Cardiac septum (tissue), 1 donor: Measurements from ENCODE around the gene CD6. TPM values are rescaled to one million over a fixed set of nuclear protein-coding genes. Genes with fewer than 3 reads are reported as not detected.

Experiments used
- DNase-seq: peaks from one replicate; pipeline ENCODE4 v3.0.0-alpha.2; 2020; ENCODE audit warnings: low spot score
- intact Hi-C: fragments of 100-400 bp; cut with DNase I; formaldehyde crosslinking; loops from one replicate; pipeline ENCODE4 v1.14.0; 2022
- total RNA-seq: library from RNA; stranded (reverse); fragmentation: NEBNext Ultra II Directional; extraction: Animal tissue kit (Norgen Biotek cat#: 25700); gene quantifications from one replicate; pipeline ENCODE4 v1.2.1, GENCODE V29; 2021
- donor health status: DM: no; HTN: no; CAD: no.

CD6 gene
- total RNA-seq, 1 donor from 2014 or later, result 0.86 TPM

DNA sequence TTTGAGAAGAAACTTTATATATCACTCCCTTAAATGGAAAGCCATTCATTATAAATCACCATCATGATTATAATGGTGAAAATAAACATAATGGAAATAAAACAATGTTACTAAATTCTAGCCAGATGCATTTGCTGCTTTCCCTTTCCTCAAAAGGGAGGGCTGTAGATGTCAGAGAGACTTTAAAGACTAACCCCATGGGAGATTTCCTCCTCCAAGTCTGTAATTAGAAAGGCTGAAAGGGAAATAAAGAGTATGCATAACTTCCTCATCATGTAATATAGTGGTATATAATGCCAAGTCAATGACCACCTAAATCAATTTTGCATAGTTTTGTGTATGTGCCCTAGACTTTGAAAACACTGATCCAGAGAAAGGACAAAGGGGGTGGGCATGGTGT lies 6.4 kb downstream of the CD6 start:
- intact Hi-C loops, result no loop called here
- DNase-seq, result no peak

DNA sequence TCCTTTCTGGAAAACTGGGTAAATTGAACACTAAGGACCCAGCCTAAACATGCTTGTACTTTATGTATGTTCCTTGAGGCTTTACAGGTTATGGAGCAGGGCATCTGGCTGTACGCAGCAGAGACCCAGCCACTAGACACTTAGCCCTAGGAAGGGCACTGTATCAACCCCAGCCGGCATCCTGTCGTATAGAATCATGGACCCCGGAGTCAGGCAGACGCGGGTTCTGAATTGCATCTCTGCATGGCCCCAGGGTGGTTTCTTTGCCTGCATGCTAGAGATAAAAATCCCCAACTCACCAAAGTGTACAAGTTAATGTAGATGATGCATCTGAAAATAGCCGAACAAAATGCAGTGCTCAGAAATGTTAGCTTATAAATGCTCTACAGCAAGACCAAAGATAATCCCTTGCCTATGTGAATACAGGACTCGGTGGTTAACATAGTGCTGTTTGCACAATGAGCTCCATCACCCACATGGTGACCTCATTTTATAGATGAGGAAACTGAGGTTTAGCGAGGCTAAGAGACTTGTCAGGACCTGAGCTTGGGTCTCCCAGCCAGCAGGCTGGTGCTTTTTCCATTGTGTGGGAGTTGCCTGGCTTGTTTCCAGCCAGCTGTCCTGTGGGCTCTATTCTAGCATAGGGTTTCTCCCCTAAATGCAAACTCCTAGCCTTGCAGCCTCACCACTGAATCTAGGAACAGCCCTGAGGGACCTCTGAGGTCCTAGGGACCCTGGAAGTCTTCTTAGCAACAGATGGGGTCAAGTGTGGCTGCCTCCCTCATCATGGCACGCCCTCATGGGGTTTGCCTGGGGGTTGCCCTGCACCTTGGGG lies 7.3 kb downstream of the CD6 start:
- intact Hi-C loops, result no loop called here
- no peak for DNase-seq

DNA sequence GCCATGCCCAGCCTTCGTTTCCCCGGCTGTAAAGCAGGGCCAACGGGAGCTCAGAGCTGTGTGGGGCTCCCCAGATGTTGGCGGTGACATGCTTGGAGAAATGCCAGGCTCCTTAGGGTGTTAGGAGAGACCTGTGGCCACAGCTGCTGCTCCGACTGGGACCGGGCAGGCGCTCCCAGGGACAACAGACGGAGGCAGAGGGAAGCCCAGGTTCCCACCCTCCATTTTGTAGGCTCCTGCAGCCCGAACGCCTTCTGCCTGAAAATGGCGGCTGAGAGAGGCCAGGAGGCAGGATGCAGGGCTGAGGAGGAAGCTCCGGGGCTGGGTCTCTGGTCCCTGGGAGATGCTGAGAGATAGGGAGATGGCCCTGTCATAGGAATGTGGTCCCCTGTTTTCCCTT lies 10.0 kb downstream of the CD6 start:
- intact Hi-C loops, result no loop called here
- peak; percentile 22 for DNase-seq

DNA sequence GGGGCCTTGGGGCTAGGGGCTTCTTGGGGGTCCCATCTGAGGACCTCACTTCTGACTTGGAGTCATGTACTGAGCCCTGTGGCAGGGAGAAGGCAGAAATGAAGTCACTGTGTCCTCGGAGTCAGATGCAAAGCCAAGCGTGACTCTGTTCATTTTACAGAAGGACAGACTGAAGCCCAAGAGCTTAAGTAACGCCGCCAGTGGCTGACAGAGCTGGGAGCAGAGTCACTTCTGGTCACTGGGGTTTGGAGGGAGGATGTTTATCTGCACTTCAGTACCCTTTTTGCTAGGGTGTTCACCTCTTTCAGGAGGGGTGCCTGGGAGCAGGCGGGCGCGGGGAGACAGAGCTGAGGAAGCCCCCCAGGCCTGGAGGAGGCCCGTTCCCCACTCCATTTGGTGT lies 10.7 kb downstream of the CD6 start:
- intact Hi-C loops, result no loop called here
- peak; percentile 41 for DNase-seq

GRCh38 chr11:60984149-60984548 lies 12.7 kb downstream of the CD6 start:
- intact Hi-C loops, result no loop called here
- DNase-seq, result no peak

- no peak for DNase-seq
- intact Hi-C loops, result no loop called here
These were observed 13.2 kb downstream of the CD6 start for GRCh38 chr11:60984636-60985035.

GRCh38 chr11:60985501-60985900 lies 14.0 kb downstream of the CD6 start:
- peak; percentile 44 for DNase-seq
- intact Hi-C loops, result no loop called here

GRCh38 chr11:60985991-60986915 lies 14.8 kb downstream of the CD6 start:
- peak; percentile 59 for DNase-seq
- intact Hi-C loops, result no loop called here

GRCh38 chr11:60987577-60988277 lies 16.2 kb downstream of the CD6 start:
- intact Hi-C loops, result no loop called here

DNA sequence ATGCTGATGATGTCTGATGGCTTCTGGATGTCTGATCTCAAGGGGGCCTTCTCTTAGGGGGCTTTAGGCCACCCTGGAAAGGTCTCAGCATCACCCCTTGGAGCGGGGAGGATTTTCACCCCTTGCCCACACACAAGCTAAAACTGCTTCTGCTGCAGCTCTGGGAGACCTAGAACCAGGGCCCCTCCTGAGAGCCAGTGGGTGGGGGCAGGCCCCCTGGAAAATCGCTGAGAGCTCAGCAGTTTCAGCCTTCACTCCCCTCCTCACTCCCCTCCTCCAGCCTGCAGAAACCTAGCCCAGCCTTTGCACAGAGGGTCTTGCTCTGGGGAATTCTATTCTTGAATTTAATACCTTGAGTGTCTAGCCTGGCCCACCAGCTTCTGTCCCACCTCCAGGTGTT lies 17.2 kb downstream of the CD6 start:
- intact Hi-C loops, result no loop called here
- peak; percentile 29 for DNase-seq

More at GRCh38 chr11:60987577-60988277, 16.2 kb downstream of the CD6 start:
- DNase-seq, result peak; percentile 51

DNA sequence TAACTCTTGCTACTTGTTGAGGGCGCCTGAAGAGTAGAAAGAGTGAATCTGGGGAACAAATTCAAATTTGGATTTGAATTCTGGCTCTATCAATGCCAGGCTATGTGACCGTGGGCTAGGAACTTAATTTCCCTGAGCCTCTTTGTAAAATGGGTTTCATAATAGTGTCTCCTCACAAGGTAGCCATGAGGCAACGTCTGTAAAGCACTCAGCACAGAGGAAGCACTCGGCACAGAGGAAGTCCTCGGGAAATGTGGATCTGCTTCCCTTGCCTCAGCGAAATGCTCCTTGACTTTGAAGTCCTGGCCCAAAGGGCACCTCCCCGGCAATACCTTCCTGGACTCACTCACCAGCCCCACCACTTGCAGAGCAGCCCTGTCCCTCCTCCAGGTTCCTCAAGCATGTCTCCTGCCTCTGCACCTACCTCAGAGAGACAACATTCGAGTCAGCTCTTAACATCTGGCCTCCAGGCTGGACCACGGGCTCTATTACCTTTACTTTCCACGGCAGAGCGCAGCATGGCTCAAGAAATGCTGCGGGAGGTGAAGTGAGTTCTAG lies 17.7 kb downstream of the CD6 start:
- intact Hi-C loops, result no loop called here
- DNase-seq, result peak; percentile 27

DNA sequence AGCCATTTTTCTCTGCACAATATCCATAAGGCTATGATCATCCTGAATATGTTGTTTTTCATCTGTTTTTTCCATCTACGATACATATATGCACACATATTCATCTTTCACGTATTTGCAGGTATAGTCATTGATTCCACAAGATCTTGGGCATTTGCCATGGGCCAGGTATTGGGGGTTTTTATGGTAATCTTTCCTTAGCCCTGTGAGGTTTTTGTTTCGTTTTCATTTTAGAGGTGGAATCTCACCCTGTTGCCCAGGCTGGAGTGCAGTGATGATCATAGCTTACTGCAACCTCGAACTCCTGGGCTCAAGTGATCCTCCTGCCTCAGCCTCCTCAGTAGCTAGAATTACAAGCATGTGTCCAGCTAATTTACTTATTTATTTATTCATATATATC lies 20.0 kb downstream of the CD6 start:
- peak; percentile 19 for DNase-seq
- intact Hi-C loops, result no loop called here

DNA sequence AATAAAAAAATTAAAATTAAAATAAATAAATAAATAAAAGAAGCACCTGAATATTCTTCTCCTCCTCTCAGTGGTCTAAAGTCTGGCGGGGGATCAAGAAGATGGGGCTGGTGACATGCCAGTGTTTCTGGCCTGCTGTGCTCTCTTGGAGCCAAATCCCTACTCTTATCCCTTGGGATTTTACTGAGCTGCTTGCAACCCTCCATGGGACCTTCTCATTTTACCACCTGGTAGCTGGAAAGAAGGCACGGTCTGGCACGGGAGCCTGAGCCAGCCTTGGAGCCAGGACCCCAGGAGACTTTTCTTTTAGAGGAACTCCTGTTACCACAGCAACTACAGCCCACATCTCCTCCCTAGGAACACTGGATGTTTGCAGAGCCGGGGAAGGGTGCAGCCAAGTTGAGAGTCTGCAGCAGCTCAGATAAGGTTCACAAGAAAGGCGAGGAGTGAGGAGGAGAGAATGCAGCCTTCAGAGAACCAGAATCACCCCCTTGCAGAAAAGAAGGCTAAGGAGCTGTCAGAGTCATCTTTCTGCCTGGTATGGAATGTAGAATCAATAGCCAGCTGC lies 21.4 kb downstream of the CD6 start:
- intact Hi-C loops, result no loop called here
- DNase-seq, result no peak

GRCh38 chr11:60993615-60994014 lies 22.1 kb downstream of the CD6 start:
- intact Hi-C loops, result no loop called here
- DNase-seq, result peak; percentile 9

GRCh38 chr11:60994541-60995080 lies 23.1 kb downstream of the CD6 start:
- intact Hi-C loops, result no loop called here
- DNase-seq, result peak; percentile 43

DNA sequence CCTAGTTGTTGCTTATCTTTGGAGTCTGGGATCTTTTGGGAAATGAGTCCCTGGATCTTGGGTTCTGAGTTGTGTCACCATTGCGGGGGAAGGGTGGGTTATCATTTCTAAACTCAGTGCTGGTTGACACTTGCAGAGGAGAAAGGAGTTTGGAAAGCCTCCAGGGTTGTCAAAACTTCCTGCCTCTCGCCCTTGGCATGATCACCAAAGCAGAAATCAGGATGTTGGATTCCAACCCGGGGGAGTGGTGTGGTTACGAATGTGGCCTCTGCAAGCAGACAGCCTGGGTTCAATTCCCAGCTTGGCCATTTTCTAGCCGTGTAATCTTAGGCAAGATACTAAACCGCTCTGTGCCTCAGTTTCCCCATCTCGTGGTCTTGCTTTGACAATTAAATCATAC lies 24.3 kb downstream of the CD6 start:
- DNase-seq, result no peak
- intact Hi-C loops, result no loop called here

GRCh38 chr11:60996381-60997138 lies 25.1 kb downstream of the CD6 start:
- intact Hi-C loops, result no loop called here
- DNase-seq, result peak; percentile 22

DNA sequence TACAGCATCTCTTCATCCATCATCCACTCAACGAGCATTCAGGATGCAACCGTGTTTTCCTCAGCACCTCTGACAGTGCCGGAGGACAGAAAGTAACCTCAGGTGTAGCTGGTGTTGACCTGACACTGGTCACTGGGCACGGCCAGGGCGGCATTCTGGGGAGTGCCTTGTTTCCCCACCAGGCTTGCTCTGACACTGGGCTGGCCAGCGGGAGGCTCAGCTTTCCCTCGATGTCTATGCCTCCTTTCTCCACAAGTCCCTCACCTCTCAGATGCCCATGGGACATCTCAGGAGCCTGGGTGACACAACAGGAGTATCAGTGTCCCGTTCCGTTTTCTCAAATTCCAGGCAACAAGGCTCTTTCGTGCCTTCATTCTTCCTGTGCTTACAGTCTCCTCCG lies 28.9 kb downstream of the CD6 start:
- DNase-seq, result no peak
- intact Hi-C loops, result no loop called here
